Measurements from ENCODE around the gene PADI4. TPM values are rescaled to one million over a fixed set of nuclear protein-coding genes. Genes with fewer than 3 reads are reported as not detected.

Gene PADI4
- total RNA-seq, 3 donors from 2014 or later (not counting 1 experiment from before 2014, with no cell fraction given), result 1.4 to 11.6 (median 1.7) TPM

DNA sequence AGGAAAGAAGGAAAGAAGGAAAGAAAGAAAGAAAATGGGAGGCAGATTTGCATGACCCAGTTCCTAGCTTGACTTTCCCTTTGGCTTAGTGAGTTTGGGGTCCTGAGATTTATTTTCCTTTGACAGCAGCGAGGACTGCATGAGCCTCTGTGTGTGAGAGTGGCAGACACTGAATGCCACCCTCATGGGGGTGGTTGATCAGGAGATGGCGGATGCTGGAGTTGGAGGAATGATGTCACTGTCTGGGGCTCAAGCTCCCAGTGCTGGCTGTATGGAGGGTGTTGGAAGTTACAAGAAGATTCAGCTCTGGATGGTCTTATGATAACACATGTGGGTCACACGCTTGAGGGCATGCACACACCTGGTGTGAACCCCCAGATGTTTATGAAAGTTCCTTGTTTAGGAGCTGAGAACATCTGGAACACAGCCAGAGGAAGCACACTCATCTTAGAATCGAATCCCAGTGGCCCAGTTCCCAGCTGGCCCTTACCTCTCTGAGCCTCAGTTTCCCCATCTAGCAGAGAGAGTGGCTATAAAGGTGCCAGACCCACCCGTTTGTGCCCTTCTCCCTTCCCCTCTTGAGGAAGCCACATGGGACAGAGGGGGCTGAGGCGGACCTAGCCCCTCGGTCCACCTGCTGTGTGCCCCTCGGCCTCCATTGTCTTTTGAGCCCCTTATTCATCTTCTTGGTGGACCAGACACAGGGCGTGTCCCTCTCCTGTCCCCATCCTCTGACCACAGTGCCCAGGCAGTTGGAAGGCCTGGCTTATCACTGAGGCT is 5.7 kb downstream of the PADI4 start:
- intact Hi-C loops (cut with micrococcal nuclease), result no loop called here
- H3K27ac ChIP-seq (ENCODE audit: low read length), result no peak overlapping the region
- no peak overlapping the region for H3K4me3 ChIP-seq (ENCODE audit: low read length)
- peaks cover 2 to 16% of the 10 kb centered on the region in 2 donors for H3K27me3 Mint-ChIP-seq (ENCODE audit: low read depth in 2 of 2)
- H3K27ac Mint-ChIP-seq, result no peak overlapping the region
- WGBS (ENCODE audit: insufficient coverage), result 82% methylated on average over 9 of the region's 9 CpGs
- H3K36me3 Mint-ChIP-seq, result no peaks in the 10 kb centered on the region
- H3K4me1 ChIP-seq (ENCODE audit: control insufficient read depth, insufficient read depth, low read length), result no peaks in the 10 kb centered on the region
- TF ChIP-seq, protein P1, sequence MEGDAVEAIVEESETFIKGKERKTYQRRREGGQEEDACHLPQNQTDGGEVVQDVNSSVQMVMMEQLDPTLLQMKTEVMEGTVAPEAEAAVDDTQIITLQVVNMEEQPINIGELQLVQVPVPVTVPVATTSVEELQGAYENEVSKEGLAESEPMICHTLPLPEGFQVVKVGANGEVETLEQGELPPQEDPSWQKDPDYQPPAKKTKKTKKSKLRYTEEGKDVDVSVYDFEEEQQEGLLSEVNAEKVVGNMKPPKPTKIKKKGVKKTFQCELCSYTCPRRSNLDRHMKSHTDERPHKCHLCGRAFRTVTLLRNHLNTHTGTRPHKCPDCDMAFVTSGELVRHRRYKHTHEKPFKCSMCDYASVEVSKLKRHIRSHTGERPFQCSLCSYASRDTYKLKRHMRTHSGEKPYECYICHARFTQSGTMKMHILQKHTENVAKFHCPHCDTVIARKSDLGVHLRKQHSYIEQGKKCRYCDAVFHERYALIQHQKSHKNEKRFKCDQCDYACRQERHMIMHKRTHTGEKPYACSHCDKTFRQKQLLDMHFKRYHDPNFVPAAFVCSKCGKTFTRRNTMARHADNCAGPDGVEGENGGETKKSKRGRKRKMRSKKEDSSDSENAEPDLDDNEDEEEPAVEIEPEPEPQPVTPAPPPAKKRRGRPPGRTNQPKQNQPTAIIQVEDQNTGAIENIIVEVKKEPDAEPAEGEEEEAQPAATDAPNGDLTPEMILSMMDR (IDR thresholded peaks at IDR 0.05), result no peak
- DNase-seq, result no peak
- no peak overlapping the region for H3K4me3 Mint-ChIP-seq
- no peaks in the 10 kb centered on the region for H3K9me3 ChIP-seq (ENCODE audit: control insufficient read depth, insufficient read depth, low read length)
- H3K27me3 ChIP-seq (ENCODE audit: control insufficient read depth, insufficient read depth, low read length), result no peaks in the 10 kb centered on the region
- ATAC-seq, result no peak
- H3K36me3 ChIP-seq (ENCODE audit: control insufficient read depth, insufficient read depth, low read length), result no peaks in the 10 kb centered on the region
- H3K9me3 Mint-ChIP-seq, result no peaks in the 10 kb centered on the region
- H3K4me1 Mint-ChIP-seq, result no peaks in the 10 kb centered on the region

DNA sequence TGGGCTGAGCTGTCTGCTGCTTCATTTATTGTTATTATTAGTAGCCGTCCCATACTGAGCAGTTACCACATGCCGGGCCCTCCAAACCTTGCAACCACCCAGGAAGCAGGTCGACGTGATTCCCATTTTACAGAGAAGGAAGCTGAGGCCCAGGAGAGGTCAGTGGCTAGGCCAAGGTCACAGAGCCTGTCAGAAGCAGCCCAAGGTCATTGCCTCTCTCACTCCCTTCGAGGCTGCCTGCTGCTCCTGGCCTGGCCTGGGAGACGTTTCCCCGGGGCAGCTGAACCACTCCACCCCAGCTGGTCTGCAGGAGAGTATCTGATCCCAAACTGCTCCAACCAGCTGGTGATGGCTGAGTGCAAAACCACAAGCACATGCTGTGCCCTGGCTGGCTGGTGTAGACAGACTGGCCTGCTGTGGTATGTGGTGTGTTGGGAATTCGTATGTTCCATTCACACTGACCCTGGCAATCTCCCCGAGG is 6.5 kb downstream of the PADI4 start:
- TF ChIP-seq, protein P1 (IDR thresholded peaks at IDR 0.05), result no peak
- Mint-ChIP-seq H3K27me3 (ENCODE audit: low read depth in 2 of 2) (peaks cover under 1 to 12% of the 10 kb centered on the region in 2 donors), H3K36me3 (no peaks in the 10 kb centered on the region), H3K4me3 (no peak overlapping the region), H3K4me1 (no peaks in the 10 kb centered on the region), H3K27ac (no peak overlapping the region), H3K9me3 (no peaks in the 10 kb centered on the region)
- intact Hi-C loops (cut with micrococcal nuclease), result no loop called here
- DNase-seq (no peak), ATAC-seq (no peak)
- no peak overlapping the region for H3K27ac ChIP-seq (ENCODE audit: low read length)
- H3K4me3 ChIP-seq (ENCODE audit: low read length), result no peak overlapping the region
- no peaks in the 10 kb centered on the region for H3K27me3 ChIP-seq (ENCODE audit: control insufficient read depth, insufficient read depth, low read length)
- H3K9me3 ChIP-seq (ENCODE audit: control insufficient read depth, insufficient read depth, low read length), result no peaks in the 10 kb centered on the region
- H3K36me3 ChIP-seq (ENCODE audit: control insufficient read depth, insufficient read depth, low read length), result no peaks in the 10 kb centered on the region
- no peaks in the 10 kb centered on the region for H3K4me1 ChIP-seq (ENCODE audit: control insufficient read depth, insufficient read depth, low read length)
- WGBS (ENCODE audit: insufficient coverage), result 72% methylated on average over 9 of the region's 9 CpGs

DNA sequence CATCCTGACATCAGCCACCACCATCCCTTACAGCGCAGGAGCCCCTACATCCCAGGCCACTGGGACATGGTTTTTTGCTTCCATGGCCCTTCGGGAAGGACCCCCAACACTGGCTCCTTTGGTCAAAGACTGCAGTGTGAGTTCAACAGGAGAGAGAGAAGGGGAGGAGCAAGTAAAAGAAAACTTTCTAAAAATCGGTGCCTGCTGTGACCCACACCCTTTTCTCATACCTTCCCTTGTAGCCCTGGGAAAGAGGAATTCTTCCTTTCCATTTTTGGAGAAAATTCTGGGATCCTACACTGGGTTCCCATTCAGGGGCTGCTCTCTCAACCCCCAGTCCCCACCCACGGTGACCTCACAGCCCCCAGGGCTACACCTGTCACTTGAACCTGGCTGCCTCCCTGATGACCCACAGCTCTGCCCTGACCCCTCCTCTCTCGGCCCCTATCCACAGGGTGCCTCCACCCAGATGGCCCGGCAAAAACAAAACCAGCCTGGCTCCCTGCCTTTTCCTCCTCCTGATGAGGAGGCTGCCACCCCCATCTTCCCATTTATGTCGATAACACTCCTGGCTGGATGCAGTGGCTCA is 7.6 kb downstream of the PADI4 start:
- Mint-ChIP-seq H3K4me1 (no peaks in the 10 kb centered on the region), H3K36me3 (no peaks in the 10 kb centered on the region), H3K9me3 (no peaks in the 10 kb centered on the region), H3K4me3 (no peak overlapping the region), H3K27ac (no peak overlapping the region), H3K27me3 (ENCODE audit: low read depth in 2 of 2) (peaks cover 0 to 8% of the 10 kb centered on the region in 2 donors)
- Histone ChIP-seq H3K36me3 (ENCODE audit: control insufficient read depth, insufficient read depth, low read length) (no peaks in the 10 kb centered on the region), H3K4me1 (ENCODE audit: control insufficient read depth, insufficient read depth, low read length) (no peaks in the 10 kb centered on the region), H3K27ac (ENCODE audit: low read length) (no peak overlapping the region), H3K27me3 (ENCODE audit: control insufficient read depth, insufficient read depth, low read length) (no peaks in the 10 kb centered on the region), H3K4me3 (ENCODE audit: low read length) (no peak overlapping the region), H3K9me3 (ENCODE audit: control insufficient read depth, insufficient read depth, low read length) (no peaks in the 10 kb centered on the region)
- intact Hi-C loops (cut with micrococcal nuclease), result no loop called here
- TF ChIP-seq, protein P1 (IDR thresholded peaks at IDR 0.05), result no peak
- ATAC-seq (no peak), DNase-seq (no peak)
- 81% methylated on average over 5 of the region's 7 CpGs for WGBS (ENCODE audit: insufficient coverage)
